ENCODE measurements around the gene KPNA4. TPM values are rescaled to one million over a fixed set of nuclear protein-coding genes. Genes with fewer than 3 reads are reported as not detected.

The KPNA4 gene
- total RNA-seq, 4 donors from 2014 or later: 13.8 to 29.7 (median 22.7) TPM

DNA sequence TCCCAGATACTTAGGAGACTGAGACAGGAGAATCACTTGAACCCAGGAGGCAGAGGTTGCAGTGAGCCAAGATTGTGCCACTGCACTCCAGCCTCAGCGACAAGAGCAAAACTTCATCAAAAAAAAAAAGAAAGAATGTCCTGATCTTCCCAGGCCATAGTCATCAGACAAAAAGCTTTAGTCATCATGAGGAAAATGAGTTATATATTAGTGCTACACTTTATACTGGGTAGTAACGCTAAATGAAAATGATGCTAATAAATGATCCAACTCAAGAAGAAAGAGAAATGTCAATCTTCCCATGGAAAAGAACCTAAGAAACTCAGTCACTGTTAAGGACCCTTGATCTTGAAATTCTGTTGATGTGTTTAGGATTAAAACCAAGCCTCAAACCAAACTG, 89.5 kb downstream of the KPNA4 start:
- Histone ChIP-seq H3K9me3 (no peaks in the 10 kb centered on the region), H3K27ac (no peak overlapping the region), H3K4me3 (no peak overlapping the region), H3K27me3 (no peaks in the 10 kb centered on the region), H3K4me1 (no peaks in the 10 kb centered on the region), H3K36me3 (no peaks in the 10 kb centered on the region)
- DNase-seq: no peak
- no peak for TF ChIP-seq POLR2A (IDR thresholded peaks at IDR 0.05)
- TF ChIP-seq, protein P1, sequence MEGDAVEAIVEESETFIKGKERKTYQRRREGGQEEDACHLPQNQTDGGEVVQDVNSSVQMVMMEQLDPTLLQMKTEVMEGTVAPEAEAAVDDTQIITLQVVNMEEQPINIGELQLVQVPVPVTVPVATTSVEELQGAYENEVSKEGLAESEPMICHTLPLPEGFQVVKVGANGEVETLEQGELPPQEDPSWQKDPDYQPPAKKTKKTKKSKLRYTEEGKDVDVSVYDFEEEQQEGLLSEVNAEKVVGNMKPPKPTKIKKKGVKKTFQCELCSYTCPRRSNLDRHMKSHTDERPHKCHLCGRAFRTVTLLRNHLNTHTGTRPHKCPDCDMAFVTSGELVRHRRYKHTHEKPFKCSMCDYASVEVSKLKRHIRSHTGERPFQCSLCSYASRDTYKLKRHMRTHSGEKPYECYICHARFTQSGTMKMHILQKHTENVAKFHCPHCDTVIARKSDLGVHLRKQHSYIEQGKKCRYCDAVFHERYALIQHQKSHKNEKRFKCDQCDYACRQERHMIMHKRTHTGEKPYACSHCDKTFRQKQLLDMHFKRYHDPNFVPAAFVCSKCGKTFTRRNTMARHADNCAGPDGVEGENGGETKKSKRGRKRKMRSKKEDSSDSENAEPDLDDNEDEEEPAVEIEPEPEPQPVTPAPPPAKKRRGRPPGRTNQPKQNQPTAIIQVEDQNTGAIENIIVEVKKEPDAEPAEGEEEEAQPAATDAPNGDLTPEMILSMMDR (IDR thresholded peaks at IDR 0.05): no peak
- no peak for TF ChIP-seq POLR2AphosphoS5 (IDR thresholded peaks at IDR 0.05)
- no peak for TF ChIP-seq EP300 (IDR thresholded peaks at IDR 0.05; ENCODE audit: low read depth)
- WGBS, 2 donors (ENCODE audit: low coverage in 1 of 2): 95 to 100% methylated on average over 1 to 2 of the region's 2 CpGs
- in situ Hi-C loops (cut with MboI; ENCODE audit: low pct_ligation_motif_present in 1 of 4, low pct_unique_long_range_greater_than_20kb in 1 of 4, low sequenced_read_pairs in 3 of 4) (no loop called here), intact Hi-C loops (cut with DNase I; ENCODE audit: low total_unique reads) (no loop called here)

DNA sequence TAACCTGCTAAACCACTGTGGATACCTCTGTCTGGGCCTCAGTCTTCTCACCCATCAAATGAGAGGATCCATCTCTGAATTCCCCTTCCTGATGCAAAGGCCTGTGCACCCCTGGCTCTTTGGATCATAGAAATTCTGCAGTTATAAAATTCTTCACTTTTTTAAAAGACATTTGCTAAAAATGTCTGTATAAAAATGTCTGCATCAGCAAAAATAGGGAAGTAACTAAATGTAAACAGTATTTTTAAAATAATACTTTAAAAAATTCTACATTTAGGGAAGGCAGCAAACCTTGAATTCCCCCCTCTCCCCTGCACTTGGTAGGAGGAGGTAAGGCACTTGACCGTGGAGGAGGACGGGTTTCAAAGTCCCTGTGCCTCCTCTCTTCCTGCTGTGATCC, 90.2 kb downstream of the KPNA4 start:
- TF ChIP-seq EP300 (IDR thresholded peaks at IDR 0.05; ENCODE audit: low read depth) (no peak), POLR2AphosphoS5 (IDR thresholded peaks at IDR 0.05) (no peak)
- H3K9me3 ChIP-seq: no peaks in the 10 kb centered on the region
- no peak for DNase-seq
- intact Hi-C loops (cut with DNase I; ENCODE audit: low total_unique reads): no loop called here
- no peaks in the 10 kb centered on the region for H3K4me1 ChIP-seq
- 64 to 71% methylated on average over 2 of the region's 2 CpGs for WGBS, 2 donors (ENCODE audit: low coverage in 1 of 2)
- no peaks in the 10 kb centered on the region for H3K36me3 ChIP-seq
- H3K4me3 ChIP-seq: no peak overlapping the region
- H3K27me3 ChIP-seq: no peaks in the 10 kb centered on the region
- in situ Hi-C loops (cut with MboI; ENCODE audit: low pct_ligation_motif_present in 1 of 4, low pct_unique_long_range_greater_than_20kb in 1 of 4, low sequenced_read_pairs in 3 of 4): no loop called here
- no peak overlapping the region for H3K27ac ChIP-seq

DNA sequence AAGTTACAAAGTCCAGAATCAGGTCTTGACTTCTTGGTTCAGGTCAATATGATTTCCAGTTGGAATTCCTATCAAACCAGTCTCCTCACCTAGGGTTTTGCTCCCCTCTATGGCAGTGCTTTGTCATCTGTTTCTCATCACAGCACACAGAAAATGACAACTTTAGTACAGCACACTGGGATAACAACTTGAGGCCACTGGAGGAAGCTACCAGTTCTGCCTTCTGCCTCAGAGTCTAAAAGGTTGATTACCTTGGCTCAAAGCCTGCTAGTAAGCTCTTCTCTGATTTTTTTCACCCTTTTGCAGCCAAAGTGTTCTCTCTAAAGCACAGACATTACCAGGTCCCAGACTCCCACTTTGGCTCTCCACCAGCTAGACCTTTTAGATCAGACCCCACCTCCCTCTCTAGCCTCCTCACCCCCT, 90.9 kb downstream of the KPNA4 start:
- DNase-seq: no peak
- H3K4me3 ChIP-seq: no peak overlapping the region
- H3K27me3 ChIP-seq: no peaks in the 10 kb centered on the region
- H3K27ac ChIP-seq: no peak overlapping the region
- intact Hi-C loops (cut with DNase I; ENCODE audit: low total_unique reads) (no loop called here), in situ Hi-C loops (cut with MboI; ENCODE audit: low pct_ligation_motif_present in 1 of 4, low pct_unique_long_range_greater_than_20kb in 1 of 4, low sequenced_read_pairs in 3 of 4) (no loop called here)
- H3K4me1 ChIP-seq: no peaks in the 10 kb centered on the region
- no peaks in the 10 kb centered on the region for H3K36me3 ChIP-seq
- H3K9me3 ChIP-seq: no peaks in the 10 kb centered on the region
- TF ChIP-seq POLR2A (IDR thresholded peaks at IDR 0.05): no peak
- TF ChIP-seq, protein P1 (IDR thresholded peaks at IDR 0.05): no peak
- no peak for TF ChIP-seq EP300 (IDR thresholded peaks at IDR 0.05; ENCODE audit: low read depth)
- no peak for TF ChIP-seq POLR2AphosphoS5 (IDR thresholded peaks at IDR 0.05)

GRCh38 chr3:160473978-160474377, 91.4 kb downstream of the KPNA4 start:
- TF ChIP-seq, protein P1 (IDR thresholded peaks at IDR 0.05): no peak
- TF ChIP-seq EP300 (IDR thresholded peaks at IDR 0.05; ENCODE audit: low read depth) (no peak), POLR2A (IDR thresholded peaks at IDR 0.05) (no peak), POLR2AphosphoS5 (IDR thresholded peaks at IDR 0.05) (no peak)
- 50 to 79% methylated on average over 1 of the region's 1 CpG for WGBS, 2 donors (ENCODE audit: low coverage in 1 of 2)
- Histone ChIP-seq H3K27me3 (no peaks in the 10 kb centered on the region), H3K36me3 (no peaks in the 10 kb centered on the region), H3K4me1 (no peaks in the 10 kb centered on the region), H3K9me3 (no peaks in the 10 kb centered on the region), H3K4me3 (no peak overlapping the region), H3K27ac (no peak overlapping the region)
- DNase-seq: no peak
- intact Hi-C loops (cut with DNase I; ENCODE audit: low total_unique reads): no loop called here
- in situ Hi-C loops (cut with MboI; ENCODE audit: low pct_ligation_motif_present in 1 of 4, low pct_unique_long_range_greater_than_20kb in 1 of 4, low sequenced_read_pairs in 3 of 4): no loop called here

DNA sequence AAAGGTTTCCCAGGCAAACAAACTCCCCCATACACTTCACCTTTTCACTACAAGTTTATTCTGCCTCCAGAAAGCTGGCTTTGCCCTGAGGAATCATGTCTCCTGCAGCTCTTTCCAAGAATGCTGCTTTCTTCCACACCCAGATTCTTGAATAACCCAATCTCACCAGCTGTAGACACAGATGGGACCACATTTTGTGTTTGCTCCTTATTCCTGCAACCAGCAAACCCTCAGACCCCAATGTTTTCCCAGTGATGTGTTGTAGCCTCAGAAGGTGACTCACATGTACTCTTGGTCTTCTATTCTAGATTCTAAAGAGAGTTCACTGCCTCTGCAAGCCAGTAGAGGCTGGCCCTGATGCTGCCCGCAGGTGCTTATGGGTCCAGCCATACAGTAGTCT, 92.2 kb downstream of the KPNA4 start:
- no peaks in the 10 kb centered on the region for H3K36me3 ChIP-seq
- H3K4me1 ChIP-seq: no peaks in the 10 kb centered on the region
- H3K27me3 ChIP-seq: no peaks in the 10 kb centered on the region
- TF ChIP-seq, protein P1 (IDR thresholded peaks at IDR 0.05): no peak
- TF ChIP-seq POLR2AphosphoS5 (IDR thresholded peaks at IDR 0.05) (no peak), POLR2A (IDR thresholded peaks at IDR 0.05) (no peak), EP300 (IDR thresholded peaks at IDR 0.05; ENCODE audit: low read depth) (no peak)
- in situ Hi-C loops (cut with MboI; ENCODE audit: low pct_ligation_motif_present in 1 of 4, low pct_unique_long_range_greater_than_20kb in 1 of 4, low sequenced_read_pairs in 3 of 4): no loop called here
- WGBS, 2 donors (ENCODE audit: low coverage in 1 of 2): 100% methylated on average over 1 of the region's 1 CpG; no CpG with 5 or more reads in 1 of the 2 donors
- no peaks in the 10 kb centered on the region for H3K9me3 ChIP-seq
- DNase-seq: no peak
- intact Hi-C loops (cut with DNase I; ENCODE audit: low total_unique reads): no loop called here
- H3K27ac ChIP-seq: no peak overlapping the region
- H3K4me3 ChIP-seq: no peak overlapping the region
